HEK293 (cell line): Measurements from ENCODE around the gene PPARA.

Source experiments
- CTCF ChIA-PET: fragments of 350-600 bp; formaldehyde crosslinking; extraction: SDS; loops from one replicate; lab custom pipeline; 2021; ENCODE audit warnings: antibody characterized with exemption; lab: Yijun Ruan, JAX
- POLR2A ChIA-PET: fragments of 300-600 bp; formaldehyde crosslinking; extraction: SDS; loops from one replicate; lab custom pipeline; 2020; ENCODE audit warnings: antibody characterized with exemption, inconsistent platforms; lab: Yijun Ruan, JAX
- H3K27ac ChIP-seq: fragments of 200-500 bp; sonication (Bioruptor generic); 2 replicates; pipeline ENCODE4 v1.5.1; 2014; ENCODE audit warnings: low read depth, low read length, control low read depth, inconsistent platforms; ENCODE audit errors: extremely low read depth
- H3K36me3 ChIP-seq, 2 experiments: fragments of 200-500 bp in 1 of 2; sonication (Bioruptor generic) in 1 of 2; 1 replicate in 1 of 2; 2 replicates in 1 of 2; pipeline ENCODE4 v1.5.1; 2014 to 2017; ENCODE audit warnings: inconsistent platforms in 2 of 2, low read length in 2 of 2; ENCODE audit not compliant: control insufficient read depth in 2 of 2, insufficient read depth in 1 of 2
- H3K4me1 ChIP-seq: fragments of 200-500 bp; sonication (Bioruptor generic); 2 replicates; pipeline ENCODE4 v1.5.1; 2014; ENCODE audit warnings: mild to moderate bottlenecking, low read length, inconsistent platforms; ENCODE audit not compliant: control insufficient read depth, insufficient read depth
- H3K4me3 ChIP-seq: 2 replicates; pipeline ENCODE4 v1.5.1; 2011; ENCODE audit warnings: low read depth, mild to moderate bottlenecking, control low read depth, low read length, moderate library complexity
- H3K9me3 ChIP-seq: fragments of 200-500 bp; sonication (Bioruptor generic); 2 replicates; pipeline ENCODE4 v1.5.1; 2014; ENCODE audit warnings: low read depth, low read length, inconsistent platforms; ENCODE audit not compliant: control insufficient read depth, insufficient read depth
- EGR2 ChIP-seq: fragments of 450-650 bp; formaldehyde crosslinking; IDR thresholded peaks from 2 replicates; pipeline ENCODE4 v1.5.1; 2016; ENCODE audit warnings: low read depth, missing biosample characterization, missing genetic modification characterization
- GLIS1 ChIP-seq: fragments of 450-650 bp; formaldehyde crosslinking; IDR thresholded peaks from 2 replicates; pipeline ENCODE4 v1.5.1; 2016; ENCODE audit warnings: missing biosample characterization, missing genetic modification characterization
- GLIS2 ChIP-seq: fragments of 450-650 bp; formaldehyde crosslinking; IDR thresholded peaks from 2 replicates; pipeline ENCODE4 v1.5.1; 2016; ENCODE audit warnings: missing biosample characterization, missing genetic modification characterization
- HOXA7 ChIP-seq: sonication (generic); formaldehyde crosslinking; IDR thresholded peaks from 2 replicates; pipeline ENCODE4 v1.8.1; 2022; ENCODE audit warnings: missing genetic modification reagents, borderline replicate concordance
- INSM2 ChIP-seq: fragments of 450-650 bp; formaldehyde crosslinking; IDR thresholded peaks from 2 replicates; pipeline ENCODE4 v1.5.1; 2016; ENCODE audit warnings: missing biosample characterization, missing genetic modification characterization
- OVOL3 ChIP-seq: fragments of 450-650 bp; formaldehyde crosslinking; IDR thresholded peaks from 2 replicates; pipeline ENCODE4 v1.5.1; 2016; ENCODE audit warnings: missing biosample characterization, missing genetic modification characterization
- ZBTB17 ChIP-seq: fragments of 450-650 bp; formaldehyde crosslinking; IDR thresholded peaks from 2 replicates; pipeline ENCODE4 v1.5.1; 2016; ENCODE audit warnings: missing biosample characterization, missing genetic modification characterization
- ZBTB8A ChIP-seq: fragments of 450-650 bp; formaldehyde crosslinking; IDR thresholded peaks from 2 replicates; pipeline ENCODE4 v1.5.1; 2016; ENCODE audit warnings: missing biosample characterization, missing genetic modification characterization
- ZFHX2 ChIP-seq: fragments of 450-650 bp; formaldehyde crosslinking; conservative IDR thresholded peaks from 2 replicates; pipeline ENCODE4 v1.5.1; 2016; ENCODE audit warnings: missing biosample characterization, missing genetic modification characterization
- ZFP3 ChIP-seq: fragments of 450-650 bp; formaldehyde crosslinking; IDR thresholded peaks from 2 replicates; pipeline ENCODE4 v1.5.1; 2016; ENCODE audit warnings: low read depth, missing biosample characterization, missing genetic modification characterization
- ZFP41 ChIP-seq: fragments of 450-650 bp; formaldehyde crosslinking; IDR thresholded peaks from 2 replicates; pipeline ENCODE4 v1.5.1; 2016; ENCODE audit warnings: missing biosample characterization, missing genetic modification characterization, borderline replicate concordance
- ZIC2 ChIP-seq: fragments of 450-650 bp; formaldehyde crosslinking; IDR thresholded peaks from 2 replicates; pipeline ENCODE4 v1.5.1; 2016; ENCODE audit warnings: missing biosample characterization, missing genetic modification characterization
- ZNF112 ChIP-seq: fragments of 450-650 bp; formaldehyde crosslinking; IDR thresholded peaks from 2 replicates; pipeline ENCODE4 v1.5.0; 2017; ENCODE audit warnings: missing biosample characterization, missing genetic modification characterization
- ZNF133 ChIP-seq: fragments of 450-650 bp; formaldehyde crosslinking; IDR thresholded peaks from 2 replicates; pipeline ENCODE4 v1.5.1; 2016; ENCODE audit warnings: missing biosample characterization, missing genetic modification characterization
- ZNF311 ChIP-seq: fragments of 450-650 bp; formaldehyde crosslinking; IDR thresholded peaks from 2 replicates; pipeline ENCODE4 v1.5.1; 2017; ENCODE audit warnings: missing biosample characterization, missing genetic modification characterization, borderline replicate concordance
- ZNF335 ChIP-seq: fragments of 450-650 bp; formaldehyde crosslinking; conservative IDR thresholded peaks from 2 replicates; pipeline ENCODE4 v1.5.1; 2016; ENCODE audit warnings: missing biosample characterization, missing genetic modification characterization
- ZNF350 ChIP-seq: fragments of 450-650 bp; formaldehyde crosslinking; IDR thresholded peaks from 2 replicates; pipeline ENCODE4 v1.5.0; 2017; ENCODE audit warnings: missing biosample characterization, mild to moderate bottlenecking, missing genetic modification characterization
- ZNF544 ChIP-seq: fragments of 450-650 bp; formaldehyde crosslinking; IDR thresholded peaks from 2 replicates; pipeline ENCODE4 v1.5.0; 2017; ENCODE audit warnings: missing biosample characterization, missing genetic modification characterization
- ZNF600 ChIP-seq: fragments of 450-650 bp; formaldehyde crosslinking; IDR thresholded peaks from 2 replicates; pipeline ENCODE4 v1.5.1; 2016; ENCODE audit warnings: missing biosample characterization, missing genetic modification characterization
- ZNF623 ChIP-seq: fragments of 450-650 bp; formaldehyde crosslinking; IDR thresholded peaks from 2 replicates; pipeline ENCODE4 v1.5.1; 2016; ENCODE audit warnings: missing biosample characterization, missing genetic modification characterization
- ZNF654 ChIP-seq: fragments of 450-650 bp; formaldehyde crosslinking; IDR thresholded peaks from 2 replicates; pipeline ENCODE4 v1.5.1; 2016; ENCODE audit warnings: low read depth, missing biosample characterization, missing genetic modification characterization
- ZNF660 ChIP-seq: fragments of 450-650 bp; IDR thresholded peaks from 2 replicates; pipeline ENCODE4 v1.5.1; 2018; ENCODE audit warnings: missing biosample characterization, mild to moderate bottlenecking, missing genetic modification characterization
- ZNF664 ChIP-seq: fragments of 450-650 bp; formaldehyde crosslinking; IDR thresholded peaks from 2 replicates; pipeline ENCODE4 v1.5.1; 2016; ENCODE audit warnings: missing biosample characterization, missing genetic modification characterization
- ZNF692 ChIP-seq: fragments of 450-650 bp; formaldehyde crosslinking; IDR thresholded peaks from 2 replicates; pipeline ENCODE4 v1.5.1; 2016; ENCODE audit warnings: missing biosample characterization, missing genetic modification characterization
- ZNF747 ChIP-seq: fragments of 450-650 bp; formaldehyde crosslinking; IDR thresholded peaks from 2 replicates; pipeline ENCODE4 v1.5.1; 2016; ENCODE audit warnings: missing biosample characterization, missing genetic modification characterization
- TF ChIP-seq, protein P1 (sequence below): fragments of 450-650 bp; formaldehyde crosslinking; IDR thresholded peaks from 2 replicates; pipeline ENCODE4 v1.5.1; 2016; ENCODE audit warnings: missing biosample characterization, missing genetic modification characterization
- TF ChIP-seq, protein P2 (sequence below): fragments of 450-650 bp; formaldehyde crosslinking; optimal IDR thresholded peaks from 2 replicates; pipeline ENCODE3; 2016; ENCODE audit warnings: missing biosample characterization, mild to moderate bottlenecking, missing genetic modification characterization

The PPARA gene

GRCh38 chr22:46119093-46119728 is 31.1 kb upstream of the PPARA start:
- Histone ChIP-seq H3K4me3 (no peak overlapping the region), H3K9me3 (no peaks in the 10 kb centered on the region), H3K36me3 (no peaks in the 10 kb centered on the region), H3K4me1 (no peaks in the 10 kb centered on the region; the same call in 1 of the 2 replicates), H3K27ac (no peak overlapping the region)
- TF ChIP-seq ZBTB8A (tag by site-specific recombination) (peak; percentile 17; the same call in 1 of the 2 replicates), GLIS2 (0 out of 2 replicates have a peak, but pooled peaks have one; percentile 19), ZFP3 (tag by site-specific recombination) (no peak), ZIC2 (peak; percentile 90), ZNF544 (tag by site-specific recombination) (no peak), ZNF654 (tag by site-specific recombination) (no peak), GLIS1 (0 out of 2 replicates have a peak, but pooled peaks have one; percentile 39), ZNF350 (no peak), ZNF335 (peak; percentile 39; the same call in 1 of the 2 replicates), ZNF623 (tag by site-specific recombination) (no peak)
- TF ChIP-seq, protein P1, sequence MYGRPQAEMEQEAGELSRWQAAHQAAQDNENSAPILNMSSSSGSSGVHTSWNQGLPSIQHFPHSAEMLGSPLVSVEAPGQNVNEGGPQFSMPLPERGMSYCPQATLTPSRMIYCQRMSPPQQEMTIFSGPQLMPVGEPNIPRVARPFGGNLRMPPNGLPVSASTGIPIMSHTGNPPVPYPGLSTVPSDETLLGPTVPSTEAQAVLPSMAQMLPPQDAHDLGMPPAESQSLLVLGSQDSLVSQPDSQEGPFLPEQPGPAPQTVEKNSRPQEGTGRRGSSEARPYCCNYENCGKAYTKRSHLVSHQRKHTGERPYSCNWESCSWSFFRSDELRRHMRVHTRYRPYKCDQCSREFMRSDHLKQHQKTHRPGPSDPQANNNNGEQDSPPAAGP = no peak
- CTCF ChIA-PET = interaction anchor here (0.6 to 10.8 kb wide), 5 partner anchors 107 to 475 kb away, joined by 4 to 251 read pairs (median 4); no protein-coding TSS in a partner anchor
- POLR2A ChIA-PET = interaction anchor here (0.5 kb wide), 1 partner anchor 142 kb away, joined by 4 read pairs; no protein-coding TSS in a partner anchor

- H3K9me3 ChIP-seq = no peaks in the 10 kb centered on the region
- H3K4me1 ChIP-seq = no peaks in the 10 kb centered on the region; the same call in 1 of the 2 replicates
- POLR2A ChIA-PET = interaction anchor here (0.5 kb wide), 1 partner anchor 143 kb away, joined by 4 read pairs; no protein-coding TSS in a partner anchor
- H3K36me3 ChIP-seq = no peaks in the 10 kb centered on the region
- H3K27ac ChIP-seq = no peak overlapping the region
- CTCF ChIA-PET = interaction anchor here (0.5 to 10.8 kb wide), 9 partner anchors 49 to 195 kb away, joined by 3 to 251 read pairs (median 4); no protein-coding TSS in a partner anchor
- no peak overlapping the region for H3K4me3 ChIP-seq
- TF ChIP-seq ZBTB17 (tag by site-specific recombination) (peak; percentile 98), ZNF747 (tag by site-specific recombination) (no peak), HOXA7 (CRISPR knock-in tag) (no peak), ZNF311 (tag by site-specific recombination) (no peak), ZNF664 (tag by site-specific recombination) (no peak), EGR2 (tag by site-specific recombination) (peak; percentile 96), ZNF600 (tag by site-specific recombination) (no peak), ZIC2 (no peak), ZNF660 (tag by site-specific recombination) (no peak), ZBTB8A (tag by site-specific recombination) (no peak), OVOL3 (tag by site-specific recombination) (no peak), ZFHX2 (tag by site-specific recombination) (peak; percentile 94), ZFP41 (no peak), INSM2 (no peak), ZNF133 (tag by site-specific recombination) (no peak), ZNF692 (no peak), ZNF112 (tag by site-specific recombination) (no peak), GLIS2 (no peak)
- TF ChIP-seq, protein P2, sequence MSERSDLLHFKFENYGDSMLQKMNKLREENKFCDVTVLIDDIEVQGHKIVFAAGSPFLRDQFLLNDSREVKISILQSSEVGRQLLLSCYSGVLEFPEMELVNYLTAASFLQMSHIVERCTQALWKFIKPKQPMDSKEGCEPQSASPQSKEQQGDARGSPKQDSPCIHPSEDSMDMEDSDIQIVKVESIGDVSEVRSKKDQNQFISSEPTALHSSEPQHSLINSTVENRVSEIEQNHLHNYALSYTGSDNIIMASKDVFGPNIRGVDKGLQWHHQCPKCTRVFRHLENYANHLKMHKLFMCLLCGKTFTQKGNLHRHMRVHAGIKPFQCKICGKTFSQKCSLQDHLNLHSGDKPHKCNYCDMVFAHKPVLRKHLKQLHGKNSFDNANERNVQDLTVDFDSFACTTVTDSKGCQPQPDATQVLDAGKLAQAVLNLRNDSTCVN (tag by site-specific recombination) = no peak
These were observed 30.5 kb upstream of the PPARA start for GRCh38 chr22:46119729-46120419.
